Left ventricle myocardium superior (tissue), 1 donor: ENCODE data around the gene ZBTB40. TPM values are rescaled to one million over a fixed set of nuclear protein-coding genes. Genes with fewer than 3 reads are reported as not detected.

ENCODE experiments used
- ATAC-seq: fragments of 200-7000 bp; cut with Tn5 transposase; one replicate; pipeline ENCODE4 v1.9.1; 2020; ENCODE audit warnings: mild to moderate bottlenecking, moderate library complexity
- DNase-seq: peaks from one replicate; pipeline ENCODE4 v3.0.0-alpha.2; 2020
- intact Hi-C: fragments of 100-400 bp; cut with micrococcal nuclease; formaldehyde crosslinking; loops from one replicate; pipeline ENCODE4 v1.11.0; 2022
- total RNA-seq: library from RNA; stranded (reverse); fragmentation: NEBNext Ultra II Directional; extraction: Animal tissue kit (Norgen Biotek cat#: 25700); gene quantifications from one replicate; pipeline ENCODE4 v1.2.1, GENCODE V29; 2021
- donor health status: DM: no; HTN: yes; CAD: no; lungs with severe emphysema.

The ZBTB40 gene
- total RNA-seq, 1 donor from 2014 or later = 18.4 TPM

- intact Hi-C loops = no loop called here
Measured at GRCh38 chr1:22461100-22461499, 9.4 kb downstream of the ZBTB40 start.

GRCh38 chr1:22461678-22462527 lies 10.3 kb downstream of the ZBTB40 start:
- DNase-seq = no peak
- ATAC-seq = no peak
- intact Hi-C loops = no loop called here

More at GRCh38 chr1:22461100-22461499, 9.4 kb downstream of the ZBTB40 start:
- DNase-seq (no peak), ATAC-seq (no peak)

- intact Hi-C loops = no loop called here
- ATAC-seq (no peak), DNase-seq (no peak)
Measured at GRCh38 chr1:22462928-22463327, 11.3 kb downstream of the ZBTB40 start.

DNA sequence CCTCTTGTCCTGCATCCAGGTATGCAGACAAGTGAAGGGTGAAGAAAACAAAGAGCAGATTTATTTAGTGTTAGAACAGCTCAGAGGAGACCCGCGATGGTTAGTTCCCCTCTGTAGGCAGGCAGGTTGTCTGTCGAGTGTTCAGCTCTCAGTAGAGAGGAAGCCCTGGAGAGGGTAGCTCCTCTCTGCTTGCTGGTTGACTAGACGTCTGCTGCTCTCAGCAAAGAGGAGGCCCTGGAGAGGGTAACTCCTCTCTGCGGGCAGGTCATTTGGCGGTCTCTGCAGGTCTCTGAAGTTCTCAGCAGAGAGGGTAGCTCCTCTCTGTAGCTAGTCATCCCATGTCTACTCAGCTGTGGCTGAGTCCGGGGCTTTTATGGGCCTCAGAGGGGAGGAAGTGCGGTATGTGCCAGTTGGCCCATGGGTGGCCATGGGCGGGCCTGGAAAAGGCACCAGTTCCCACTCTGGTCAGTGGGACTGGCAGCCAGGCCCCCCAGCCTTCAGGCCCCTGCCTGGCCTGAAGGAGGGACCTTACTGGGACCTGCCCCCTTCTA lies 13.4 kb downstream of the ZBTB40 start:
- intact Hi-C loops = no loop called here
- peak; percentile 47 for ATAC-seq
- no peak for DNase-seq

GRCh38 chr1:22465671-22466070 lies 14.0 kb downstream of the ZBTB40 start:
- intact Hi-C loops = no loop called here
- no peak for DNase-seq
- no peak for ATAC-seq

- no peak for DNase-seq
- no peak for ATAC-seq
- intact Hi-C loops = no loop called here
Measured at GRCh38 chr1:22470227-22470626, 18.6 kb downstream of the ZBTB40 start.

DNA sequence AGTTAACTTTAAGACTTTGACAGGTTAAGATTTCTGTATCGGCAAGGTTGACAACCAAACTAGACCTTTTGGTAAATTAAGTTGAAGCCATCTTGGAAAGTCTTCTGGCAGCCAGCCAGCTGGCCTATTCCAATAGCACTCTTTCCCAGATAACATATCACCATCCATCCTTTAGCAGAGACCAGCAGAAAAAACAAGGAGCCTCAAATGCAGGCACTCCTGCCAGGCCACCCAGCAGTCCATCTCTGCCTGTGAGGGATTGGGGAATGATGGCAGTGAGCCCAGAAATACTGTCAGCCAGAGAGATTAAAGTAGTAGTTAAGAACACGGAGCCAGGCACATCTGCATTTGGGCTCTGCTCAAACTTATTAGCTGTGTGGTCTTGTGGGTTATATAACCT lies 19.4 kb downstream of the ZBTB40 start:
- intact Hi-C loops = no loop called here
- peak; percentile 66 for DNase-seq
- peak; percentile 75 for ATAC-seq

GRCh38 chr1:22471610-22472009 lies 20.0 kb downstream of the ZBTB40 start:
- ATAC-seq (peak; percentile 24), DNase-seq (no peak)
- intact Hi-C loops = no loop called here

- DNase-seq (no peak), ATAC-seq (peak; percentile 78)
- intact Hi-C loops = no loop called here
Measured at GRCh38 chr1:22472596-22472995, 20.9 kb downstream of the ZBTB40 start.

DNA sequence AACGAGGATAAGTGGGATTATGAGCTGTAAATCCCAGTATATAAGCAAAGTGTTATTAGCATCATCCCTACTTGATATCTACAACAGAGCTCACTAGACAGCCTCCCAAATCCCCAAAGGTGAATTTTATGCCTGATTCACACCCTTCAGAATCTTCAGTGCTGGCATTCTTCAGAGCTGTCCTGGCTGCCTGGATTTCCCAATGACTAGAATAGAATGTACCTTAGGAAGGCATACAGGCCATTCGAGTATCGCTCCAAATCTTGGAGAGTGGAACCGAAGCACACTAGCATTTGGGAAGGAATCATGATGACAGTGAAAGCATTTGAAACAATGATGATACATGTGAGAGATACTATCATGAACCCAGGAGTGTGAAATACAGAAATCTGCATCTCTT lies 22.3 kb downstream of the ZBTB40 start:
- DNase-seq (no peak), ATAC-seq (peak; percentile 17)
- intact Hi-C loops = no loop called here

DNA sequence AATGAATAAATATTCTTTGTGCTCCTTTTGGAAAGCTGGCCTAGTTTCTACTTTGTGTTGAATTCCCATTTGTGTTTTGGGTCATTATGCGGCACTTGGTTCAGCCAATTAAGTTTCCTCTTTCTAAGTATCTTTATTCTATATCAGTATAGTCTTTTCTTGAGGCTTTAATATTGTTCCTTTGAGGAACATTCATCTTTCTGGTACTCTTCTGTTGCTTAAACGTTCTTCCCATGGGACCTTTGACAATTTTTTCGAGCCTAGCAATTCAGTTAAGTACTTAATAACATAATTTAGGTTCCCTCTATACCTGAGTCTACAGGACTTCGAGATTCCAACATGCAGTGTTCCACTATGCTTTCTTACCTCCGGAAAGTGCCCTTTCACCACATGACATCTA lies 24.9 kb downstream of the ZBTB40 start:
- ATAC-seq = no peak
- no peak for DNase-seq
- intact Hi-C loops = no loop called here

DNA sequence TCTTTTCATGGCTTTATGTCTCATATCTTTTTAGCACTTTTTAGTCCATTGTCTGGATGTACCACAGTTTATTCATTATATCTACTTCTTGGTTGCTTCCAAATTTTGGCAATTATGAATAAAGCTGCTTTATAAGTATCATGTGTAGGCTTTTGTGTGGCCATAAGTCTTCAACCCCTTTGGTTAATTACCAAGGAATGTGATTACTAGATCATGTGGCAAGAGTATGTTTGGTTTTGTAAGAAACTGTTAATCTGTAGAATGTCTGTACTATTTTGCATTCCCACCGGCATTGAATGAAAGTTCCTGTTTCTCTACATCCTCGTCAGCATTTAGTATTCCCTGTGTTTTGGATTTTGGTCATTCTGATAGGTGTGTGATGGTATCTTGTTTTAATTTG lies 31.5 kb downstream of the ZBTB40 start:
- intact Hi-C loops = no loop called here
- no peak for DNase-seq
- ATAC-seq = no peak

DNA sequence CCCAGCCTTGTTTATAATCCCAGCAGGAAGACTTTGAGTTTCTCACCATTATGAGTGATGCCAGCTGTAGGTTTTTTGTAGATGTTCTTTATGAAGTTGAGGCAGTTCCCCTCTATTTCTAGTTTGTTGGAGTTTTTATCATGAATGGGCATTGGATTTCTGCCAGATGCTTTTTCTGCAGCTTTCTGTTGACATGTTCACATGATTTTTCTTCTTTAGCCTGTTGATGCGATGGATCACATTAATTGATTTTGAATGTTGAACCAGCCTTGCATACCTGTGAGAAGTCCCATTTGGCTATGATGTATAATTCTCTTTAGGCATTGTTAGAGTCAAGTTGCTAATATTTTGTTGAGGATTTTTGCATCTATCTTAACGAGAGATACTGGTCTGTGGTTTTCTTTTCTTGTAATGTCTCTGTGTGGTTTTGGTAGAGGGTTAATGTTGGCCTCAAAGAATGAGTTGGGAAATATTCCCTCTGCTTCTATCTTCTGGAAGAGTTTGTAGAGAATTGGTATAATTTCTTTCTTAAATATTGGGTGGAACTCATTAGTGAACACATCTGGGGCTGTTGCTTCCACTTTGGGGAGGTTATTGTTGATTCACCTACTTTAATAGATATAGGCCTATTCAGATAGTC lies 33.2 kb downstream of the ZBTB40 start:
- intact Hi-C loops = no loop called here
- ATAC-seq (no peak), DNase-seq (no peak)

- ATAC-seq (no peak), DNase-seq (no peak)
- intact Hi-C loops = no loop called here
Measured at GRCh38 chr1:22485431-22485830, 33.8 kb downstream of the ZBTB40 start.

- intact Hi-C loops = no loop called here
- ATAC-seq = peak; percentile 28
- no peak for DNase-seq
Measured at GRCh38 chr1:22487781-22488180, 36.1 kb downstream of the ZBTB40 start.

DNA sequence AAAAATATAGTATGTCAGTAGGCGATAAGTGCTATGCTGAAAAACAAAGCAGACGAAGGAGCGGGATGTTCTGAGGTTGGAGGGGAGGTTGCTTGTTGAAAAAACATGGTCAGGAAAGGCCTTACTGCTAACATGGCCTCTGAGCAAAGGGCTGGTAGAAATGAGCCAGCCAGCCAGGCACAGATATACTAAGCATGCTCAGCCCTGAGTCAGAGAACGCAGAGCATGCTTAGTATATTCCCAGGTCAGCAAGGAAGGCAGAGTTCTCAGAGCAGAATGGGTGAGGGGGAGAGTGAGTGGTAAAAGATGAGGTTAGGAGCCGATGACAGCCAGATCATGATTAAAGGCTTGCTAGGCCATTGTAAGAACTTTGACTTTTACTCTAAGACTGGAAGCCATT lies 36.7 kb downstream of the ZBTB40 start:
- DNase-seq (no peak), ATAC-seq (peak; percentile 65)
- intact Hi-C loops = no loop called here

- intact Hi-C loops = no loop called here
- no peak for ATAC-seq
- no peak for DNase-seq
Measured at GRCh38 chr1:22489278-22489677, 37.6 kb downstream of the ZBTB40 start.

DNA sequence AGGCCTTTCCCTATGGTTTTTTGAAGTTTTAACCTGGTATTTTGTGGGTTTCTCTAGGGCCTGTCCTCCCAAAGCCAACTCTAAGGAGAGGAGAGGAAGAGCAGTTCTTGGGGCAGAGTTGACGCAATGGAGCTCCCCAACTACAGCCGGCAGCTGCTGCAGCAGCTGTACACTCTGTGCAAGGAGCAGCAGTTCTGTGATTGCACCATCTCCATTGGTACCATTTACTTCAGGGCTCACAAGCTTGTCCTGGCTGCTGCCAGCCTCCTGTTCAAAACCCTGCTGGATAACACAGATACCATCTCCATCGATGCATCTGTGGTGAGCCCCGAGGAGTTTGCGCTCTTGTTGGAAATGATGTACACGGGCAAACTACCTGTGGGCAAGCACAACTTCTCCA lies 38.2 kb downstream of the ZBTB40 start:
- ATAC-seq (no peak), DNase-seq (no peak)
- intact Hi-C loops = no loop called here

DNA sequence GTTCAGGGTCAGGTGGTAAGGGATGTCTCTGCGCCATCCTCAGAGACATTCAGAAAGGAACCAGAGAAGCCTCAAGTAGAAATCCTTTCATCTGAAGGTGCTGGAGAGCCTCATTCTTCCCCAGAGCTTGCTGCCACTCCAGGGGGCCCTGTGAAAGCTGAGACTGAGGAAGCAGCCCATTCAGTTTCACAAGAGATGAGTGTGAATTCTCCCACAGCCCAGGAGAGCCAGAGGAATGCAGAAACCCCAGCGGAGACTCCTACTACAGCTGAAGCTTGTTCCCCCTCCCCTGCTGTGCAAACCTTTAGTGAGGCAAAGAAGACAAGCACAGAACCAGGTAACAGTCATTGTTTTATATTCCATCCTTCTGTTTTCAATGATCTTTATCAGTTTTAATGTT lies 38.7 kb downstream of the ZBTB40 start:
- no peak for DNase-seq
- intact Hi-C loops = no loop called here
- no peak for ATAC-seq

DNA sequence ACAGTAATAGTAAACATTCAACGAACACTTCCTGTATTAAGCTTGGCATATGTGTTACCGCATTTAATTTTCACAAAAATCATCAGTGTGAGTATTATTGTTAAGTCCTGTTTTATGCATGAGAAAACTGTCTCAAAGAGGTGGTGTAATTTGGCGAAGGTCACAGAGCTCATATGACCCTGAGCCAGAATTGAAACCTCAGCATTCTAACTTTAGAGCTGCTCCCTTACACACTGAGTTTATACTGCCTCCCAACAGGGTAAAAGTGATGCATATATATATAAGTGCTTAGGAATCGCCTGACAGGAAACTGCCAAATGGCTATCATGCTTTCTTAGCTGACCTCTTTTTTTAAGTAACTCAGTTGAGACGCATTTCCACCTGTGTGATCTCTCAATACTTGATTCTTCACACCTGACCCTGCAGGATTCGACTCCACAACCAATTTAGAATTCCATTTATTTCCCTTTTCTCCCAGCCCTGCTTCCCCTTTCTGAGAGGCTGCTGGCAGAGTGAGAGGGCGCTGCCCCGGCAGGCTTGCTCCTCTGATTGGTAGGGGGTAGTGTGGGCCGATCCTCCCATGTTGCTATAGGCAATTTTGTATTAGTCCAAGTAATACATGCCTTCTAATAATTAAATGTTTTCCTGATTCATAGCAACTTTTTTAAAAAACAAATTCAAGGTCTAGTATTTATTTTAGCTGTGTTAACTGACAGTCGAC lies 40.5 kb downstream of the ZBTB40 start:
- intact Hi-C loops = no loop called here
- peak; percentile 32 for DNase-seq
- peak; percentile 57 for ATAC-seq
